OCI-LY1 (cell line): ENCODE data around the gene NEURL2.

ENCODE experiments used
- CTCF ChIP-seq: fragments of 200-600 bp; sonication (generic), shearing (Covaris generic); IDR thresholded peaks from 2 replicates; pipeline ENCODE4 v1.5.1; 2017; ENCODE audit warnings: mild to moderate bottlenecking, antibody characterized with exemption, low read length, moderate library complexity, mixed read lengths
- EZH2 ChIP-seq: fragments of 200-600 bp; sonication (generic), shearing (Covaris generic); IDR thresholded peaks from 2 replicates; pipeline ENCODE4 v1.8.0; 2017; ENCODE audit warnings: borderline replicate concordance, mixed run types, mild to moderate bottlenecking, antibody characterized with exemption, low read length, moderate library complexity, mixed read lengths

DNA sequence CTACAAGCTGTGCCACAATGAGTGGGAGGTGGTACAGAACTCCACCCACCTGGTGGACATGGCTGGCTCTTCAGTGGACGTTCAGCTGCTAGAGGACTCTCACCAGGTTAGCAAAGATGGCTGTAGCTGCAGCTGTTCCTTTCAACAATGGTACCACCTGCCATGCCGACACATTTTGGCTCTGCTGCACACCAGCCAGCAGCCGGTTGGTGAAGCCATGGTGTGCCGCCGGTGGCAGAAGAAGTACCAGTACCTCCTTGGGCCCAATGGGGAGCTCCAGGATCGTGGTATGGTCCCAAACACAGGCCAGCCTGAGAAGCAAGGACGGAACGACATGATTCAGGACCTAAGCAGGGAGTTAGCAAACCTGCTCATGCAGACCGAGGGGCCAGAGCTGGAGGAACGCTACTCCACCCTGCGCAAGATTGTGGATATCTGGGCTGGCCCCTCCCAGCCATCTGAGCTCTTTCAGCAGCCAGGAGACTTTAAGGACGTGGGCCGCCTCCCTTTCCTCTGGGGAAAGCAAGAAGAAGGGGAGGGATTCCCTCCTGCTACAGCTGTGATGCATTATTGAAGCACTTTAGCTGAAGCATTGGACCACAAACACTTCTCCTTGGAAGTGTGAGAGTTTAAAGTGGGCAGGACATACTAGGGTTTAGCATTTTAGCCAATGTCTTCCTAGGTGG is 12.8 kb downstream of the NEURL2 start:
- TF ChIP-seq CTCF, result no peak
- TF ChIP-seq EZH2, result no peak
